C4-2B (cell line): Measurements from ENCODE around the gene B9D1.

Experiments
- CTCF ChIP-seq: fragments of 450-650 bp; conservative IDR thresholded peaks from 2 replicates; pipeline ENCODE4 v1.5.1; 2017; ENCODE audit warnings: mild to moderate bottlenecking
- ZFX ChIP-seq: fragments of 450-650 bp; IDR thresholded peaks from 2 replicates; pipeline ENCODE4 v1.6.1; 2017

- TF ChIP-seq CTCF, result no peak
- no peak for TF ChIP-seq ZFX
Observed at GRCh38 chr17:19304751-19305150, 57.8 kb downstream of the B9D1 start.
